PFSK-1 (cell line): ENCODE results near the gene RAET1E.

Experiments used
- POLR2AphosphoS5 ChIP-seq: IDR thresholded peaks from 2 replicates; pipeline ENCODE4 v1.6.1; 2012; ENCODE audit warnings: low read depth, mild to moderate bottlenecking, control low read depth, low read length, moderate library complexity
- SIN3A ChIP-seq: IDR thresholded peaks from 2 replicates; pipeline ENCODE4 v1.6.1; 2012; ENCODE audit warnings: mild to moderate bottlenecking, low read length, moderate library complexity, borderline replicate concordance; ENCODE audit not compliant: insufficient read depth
- TAF1 ChIP-seq: IDR thresholded peaks from 2 replicates; pipeline ENCODE4 v1.6.1; 2012; ENCODE audit warnings: low read length, control low read depth, borderline replicate concordance; ENCODE audit not compliant: insufficient read depth

DNA sequence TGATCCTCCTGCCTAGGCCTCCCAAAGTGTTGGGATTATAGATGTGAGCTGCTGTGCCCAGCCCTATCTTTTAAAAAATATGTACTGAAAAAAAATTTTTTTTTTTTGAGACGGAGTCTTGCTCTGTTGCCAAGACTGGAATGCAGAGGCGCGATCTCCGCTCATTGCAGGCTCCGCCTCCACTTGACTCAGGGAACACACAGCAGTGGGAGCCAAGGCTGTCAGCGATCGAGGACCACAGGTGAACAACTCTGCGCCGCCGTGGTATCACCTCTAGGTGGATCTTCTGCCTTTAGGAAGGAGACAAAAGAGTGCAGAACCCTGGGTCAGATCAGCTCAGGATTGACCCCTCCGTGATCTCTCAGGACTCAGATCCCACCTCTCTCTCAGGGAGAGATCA is 13.7 kb downstream of the RAET1E start:
- no peak for TF ChIP-seq SIN3A
- TF ChIP-seq POLR2AphosphoS5: no peak
- TF ChIP-seq TAF1: no peak
